CD4-positive, alpha-beta T cell treated with Interleukin-21 for 1 hour (primary cell): ENCODE measurements around the gene PPWD1.
A peak's percentile ranks its signal among the peaks of the same experiment; 100 is the strongest.
"Not testable (repeated sequence)": the region's sequence is repeated elsewhere in the genome, so short reads cannot be mapped to it uniquely, and the experiment has no call there.

ENCODE experiments used
- DNase-seq: peaks from one replicate; pipeline ENCODE4 v3.0.0-alpha.2; 2020

The PPWD1 gene

GRCh38 chr5:65562731-65563701 lies at the start of gene PPWD1, which contains the start of gene CENPK:
Gene PPWD1 (plus strand): TSS chr5:65563296. CDS start chr5:65563311, 15 bp downstream.
Gene CENPK (minus strand): TSS chr5:65563168. CDS start chr5:65554907, 8,261 bp downstream.
- peak; percentile 96 for DNase-seq

GRCh38 chr5:65525726-65526125 lies 37.4 kb upstream of the PPWD1 start:
- no peak for DNase-seq

- no peak for DNase-seq
Observed at GRCh38 chr5:65530904-65531303, 32.2 kb upstream of the PPWD1 start.

- no peak for DNase-seq
Observed at GRCh38 chr5:65535529-65535987, 27.5 kb upstream of the PPWD1 start.

GRCh38 chr5:65539827-65540226 lies 23.3 kb upstream of the PPWD1 start:
- DNase-seq: no peak

GRCh38 chr5:65544473-65544872 lies 18.6 kb upstream of the PPWD1 start:
- no peak for DNase-seq

- DNase-seq: no peak
Observed at GRCh38 chr5:65546141-65546540, 17.0 kb upstream of the PPWD1 start.

GRCh38 chr5:65548281-65548680 lies 14.8 kb upstream of the PPWD1 start:
- no peak for DNase-seq

- DNase-seq: no peak
Observed at GRCh38 chr5:65553941-65554340, 9.2 kb upstream of the PPWD1 start.

- no peak for DNase-seq
Observed at GRCh38 chr5:65555287-65555686, 7.8 kb upstream of the PPWD1 start.

- no peak for DNase-seq
Observed at GRCh38 chr5:65556181-65556580, 6.9 kb upstream of the PPWD1 start.

- DNase-seq: no peak
Observed at GRCh38 chr5:65556718-65557117, 6.4 kb upstream of the PPWD1 start.

GRCh38 chr5:65563777-65564176 lies 681 bp downstream of the PPWD1 start:
- DNase-seq: peak; percentile 24

- DNase-seq: no peak
Observed at GRCh38 chr5:65566505-65566904, 3.4 kb downstream of the PPWD1 start.

- DNase-seq: no peak
Observed at GRCh38 chr5:65570598-65571226, 7.6 kb downstream of the PPWD1 start.

GRCh38 chr5:65577141-65577540 lies 14.0 kb downstream of the PPWD1 start:
- no peak for DNase-seq

GRCh38 chr5:65588694-65589093 lies 25.6 kb downstream of the PPWD1 start:
- DNase-seq: no peak

GRCh38 chr5:65601761-65602160 lies 38.7 kb downstream of the PPWD1 start:
- not testable (repeated sequence) for DNase-seq

GRCh38 chr5:65611524-65611923 lies 48.4 kb downstream of the PPWD1 start:
- DNase-seq: no peak

- no peak for DNase-seq
Observed at GRCh38 chr5:65612298-65612907, 49.3 kb downstream of the PPWD1 start.

- DNase-seq: no peak
Observed at GRCh38 chr5:65620021-65620420, 56.9 kb downstream of the PPWD1 start.

GRCh38 chr5:65621961-65622360 lies 58.9 kb downstream of the PPWD1 start:
- DNase-seq: not testable (repeated sequence)

- DNase-seq: no peak
Observed at GRCh38 chr5:65623482-65623881, 60.4 kb downstream of the PPWD1 start.
